Measurements from ENCODE around the gene SERTAD3. TPM values are rescaled to one million over a fixed set of nuclear protein-coding genes. Genes with fewer than 3 reads are reported as not detected.

Gene SERTAD3
- total and polyA plus RNA-seq, 2 of the 4 experiments (the other 2 are of a cell fraction) = 20.5 to 23.3 TPM

DNA sequence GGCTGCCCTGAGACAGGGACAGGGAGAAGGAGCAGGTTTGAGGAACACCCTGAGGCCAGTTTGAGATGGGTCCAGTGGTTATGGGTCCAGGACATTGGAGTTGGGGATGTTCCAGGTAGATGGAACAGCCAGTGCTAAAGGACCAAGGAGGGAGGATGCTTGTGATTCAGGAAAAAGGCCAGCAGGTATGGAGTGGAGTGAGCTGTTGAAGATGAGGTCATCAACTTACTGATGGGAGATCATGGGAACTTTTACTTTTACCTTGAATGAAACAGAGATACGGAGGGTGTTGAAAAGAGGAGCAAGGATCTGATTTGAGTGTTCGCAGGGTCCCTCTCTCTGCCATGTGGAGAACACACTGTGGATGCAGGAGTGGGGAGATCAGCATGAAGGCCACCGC is 48.1 kb upstream of the SERTAD3 start (continued):
- TF ChIP-seq RCOR1 (IDR thresholded peaks at IDR 0.05; ENCODE audit: insufficient replicate concordance, low read length) = no peak
- no peak for TF ChIP-seq RFX5 (IDR thresholded peaks at IDR 0.05; ENCODE audit: low read depth, low read length)
- TF ChIP-seq BHLHE40 (IDR thresholded peaks at IDR 0.05; ENCODE audit: low read depth, low read length) = no peak
- TF ChIP-seq SMC3 (IDR thresholded peaks at IDR 0.05; ENCODE audit: low read depth, low read length) = no peak

DNA sequence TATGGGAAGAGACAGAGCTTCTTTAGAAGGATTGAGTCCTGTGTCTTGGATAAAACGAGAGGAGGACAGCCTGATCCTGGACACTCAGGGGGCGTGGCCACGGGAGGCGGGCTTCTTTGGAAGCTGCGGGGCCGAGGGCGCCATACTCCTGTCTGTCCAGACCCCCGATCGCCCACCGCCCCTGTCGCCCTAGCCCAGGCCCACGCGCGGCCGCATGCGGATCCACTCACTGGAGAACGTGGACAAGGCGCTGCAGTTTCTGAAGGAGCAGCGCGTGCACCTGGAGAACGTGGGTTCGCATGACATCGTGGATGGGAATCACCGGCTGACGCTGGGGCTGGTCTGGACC is 45.7 kb upstream of the SERTAD3 start:
- no peak overlapping the region for H4K8ac ChIP-seq (ENCODE audit: low read depth in 2 of 2, low read length in 2 of 2)
- peaks cover 17% of the 10 kb centered on the region for H3K27me3 ChIP-seq (ENCODE audit: control insufficient read depth, insufficient read depth, low read length)
- H3K27ac ChIP-seq (ENCODE audit: insufficient read depth, low read length) = no peak overlapping the region
- 61% methylated on average over 17 of the region's 25 CpGs; no CpG with 5 or more reads in 1 of the 2 experiments for WGBS, 2 experiments (ENCODE audit: extremely low coverage in 2 of 2, insufficient read length in 1 of 2)
- H2AFZ ChIP-seq (replicated peaks; ENCODE audit: low read length, poor library complexity) = no peak overlapping the region
- no peak overlapping the region for H2BK5ac ChIP-seq (ENCODE audit: low read depth, low read length, poor library complexity, severe bottlenecking)
- H3K9ac ChIP-seq (ENCODE audit: low read depth, low read length) = no peak overlapping the region
- no peaks in the 10 kb centered on the region for H3K79me1 ChIP-seq (ENCODE audit: low read depth in 1 of 2, low read length in 2 of 2)
- H2BK15ac ChIP-seq (ENCODE audit: low read depth, low read length) = no peak overlapping the region
- BruUV-seq (replicated peaks) = no TSS peak
- no peak overlapping the region for H3K4me3 ChIP-seq (ENCODE audit: insufficient read depth, low read depth, low read length)
- H3K4me2 ChIP-seq (ENCODE audit: low read depth, low read length) = no peak overlapping the region
- intact Hi-C loops (cut with micrococcal nuclease) = no loop called here
- H3K4me1 ChIP-seq (ENCODE audit: control insufficient read depth, insufficient read depth, low read length) = no peaks in the 10 kb centered on the region
- H4K91ac ChIP-seq (ENCODE audit: insufficient read depth, low read depth, low read length) = no peak overlapping the region
- dilution Hi-C loops (cut with HindIII; ENCODE audit: low sequenced_read_pairs, unreplicated experiment) = no loop called here
- TF ChIP-seq RCOR1 (IDR thresholded peaks at IDR 0.05; ENCODE audit: insufficient replicate concordance, low read length) (no peak), MAZ (IDR thresholded peaks at IDR 0.05; ENCODE audit: borderline replicate concordance, low read depth, low read length) (no peak), POLR2A (IDR thresholded peaks at IDR 0.05; ENCODE audit: low read depth, low read length) (no peak), MAFK (IDR thresholded peaks at IDR 0.05; ENCODE audit: low read depth, low read length) (no peak)
- TF ChIP-seq, protein P1, sequence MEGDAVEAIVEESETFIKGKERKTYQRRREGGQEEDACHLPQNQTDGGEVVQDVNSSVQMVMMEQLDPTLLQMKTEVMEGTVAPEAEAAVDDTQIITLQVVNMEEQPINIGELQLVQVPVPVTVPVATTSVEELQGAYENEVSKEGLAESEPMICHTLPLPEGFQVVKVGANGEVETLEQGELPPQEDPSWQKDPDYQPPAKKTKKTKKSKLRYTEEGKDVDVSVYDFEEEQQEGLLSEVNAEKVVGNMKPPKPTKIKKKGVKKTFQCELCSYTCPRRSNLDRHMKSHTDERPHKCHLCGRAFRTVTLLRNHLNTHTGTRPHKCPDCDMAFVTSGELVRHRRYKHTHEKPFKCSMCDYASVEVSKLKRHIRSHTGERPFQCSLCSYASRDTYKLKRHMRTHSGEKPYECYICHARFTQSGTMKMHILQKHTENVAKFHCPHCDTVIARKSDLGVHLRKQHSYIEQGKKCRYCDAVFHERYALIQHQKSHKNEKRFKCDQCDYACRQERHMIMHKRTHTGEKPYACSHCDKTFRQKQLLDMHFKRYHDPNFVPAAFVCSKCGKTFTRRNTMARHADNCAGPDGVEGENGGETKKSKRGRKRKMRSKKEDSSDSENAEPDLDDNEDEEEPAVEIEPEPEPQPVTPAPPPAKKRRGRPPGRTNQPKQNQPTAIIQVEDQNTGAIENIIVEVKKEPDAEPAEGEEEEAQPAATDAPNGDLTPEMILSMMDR (conservative IDR thresholded peaks at IDR 0.05; ENCODE audit: low read depth, low read length) = no peak
- no peak overlapping the region for H3K56ac ChIP-seq (ENCODE audit: extremely low read depth, insufficient read depth, low read length)
- no peak overlapping the region for H3K23ac ChIP-seq (ENCODE audit: low read depth, low read length)
- no peak overlapping the region for H2AK5ac ChIP-seq (ENCODE audit: low read depth, low read length)
- H3K18ac ChIP-seq (ENCODE audit: low read depth, low read length) = no peak overlapping the region
- ATAC-seq (ENCODE audit: low read depth) (no peak), DNase-seq (no peak)
- H3K14ac ChIP-seq (replicated peaks; ENCODE audit: low read depth, low read length) = no peak overlapping the region
- in situ Hi-C loops (cut with MboI; ENCODE audit: low sequenced_read_pairs) = no loop called here
- no peak overlapping the region for H2BK20ac ChIP-seq (ENCODE audit: low read depth, low read length)
- H3K36me3 ChIP-seq (ENCODE audit: control insufficient read depth, insufficient read depth, low read length) = no peaks in the 10 kb centered on the region
- CTCF ChIA-PET = no interaction called here
- H4K20me1 ChIP-seq (ENCODE audit: insufficient read depth, low read length) = no peaks in the 10 kb centered on the region
- no peak overlapping the region for H4K5ac ChIP-seq (ENCODE audit: low read depth, low read length)
- no peak overlapping the region for H2BK120ac ChIP-seq (ENCODE audit: low read depth, low read length)
- no peak overlapping the region for H2AK9ac ChIP-seq (replicated peaks; ENCODE audit: low read depth, low read length, poor library complexity)
- no peaks in the 10 kb centered on the region for H3K9me1 ChIP-seq (ENCODE audit: insufficient read depth, low read length)
- H3K4ac ChIP-seq (ENCODE audit: low read depth, low read length) = no peak overlapping the region
- peaks cover 2% of the 10 kb centered on the region; the same call in 1 of the 2 replicates for H3K9me3 ChIP-seq (ENCODE audit: control insufficient read depth, insufficient read depth, low read length)
- POLR2A ChIA-PET (ENCODE audit: unreplicated experiment) = interaction anchor here (0.5 kb wide), 1 partner anchor 86 kb away, joined by 9 read pairs; no protein-coding TSS in a partner anchor

All from IMR-90 (cell line).